ENCODE results near the gene PDE9A.

DNA sequence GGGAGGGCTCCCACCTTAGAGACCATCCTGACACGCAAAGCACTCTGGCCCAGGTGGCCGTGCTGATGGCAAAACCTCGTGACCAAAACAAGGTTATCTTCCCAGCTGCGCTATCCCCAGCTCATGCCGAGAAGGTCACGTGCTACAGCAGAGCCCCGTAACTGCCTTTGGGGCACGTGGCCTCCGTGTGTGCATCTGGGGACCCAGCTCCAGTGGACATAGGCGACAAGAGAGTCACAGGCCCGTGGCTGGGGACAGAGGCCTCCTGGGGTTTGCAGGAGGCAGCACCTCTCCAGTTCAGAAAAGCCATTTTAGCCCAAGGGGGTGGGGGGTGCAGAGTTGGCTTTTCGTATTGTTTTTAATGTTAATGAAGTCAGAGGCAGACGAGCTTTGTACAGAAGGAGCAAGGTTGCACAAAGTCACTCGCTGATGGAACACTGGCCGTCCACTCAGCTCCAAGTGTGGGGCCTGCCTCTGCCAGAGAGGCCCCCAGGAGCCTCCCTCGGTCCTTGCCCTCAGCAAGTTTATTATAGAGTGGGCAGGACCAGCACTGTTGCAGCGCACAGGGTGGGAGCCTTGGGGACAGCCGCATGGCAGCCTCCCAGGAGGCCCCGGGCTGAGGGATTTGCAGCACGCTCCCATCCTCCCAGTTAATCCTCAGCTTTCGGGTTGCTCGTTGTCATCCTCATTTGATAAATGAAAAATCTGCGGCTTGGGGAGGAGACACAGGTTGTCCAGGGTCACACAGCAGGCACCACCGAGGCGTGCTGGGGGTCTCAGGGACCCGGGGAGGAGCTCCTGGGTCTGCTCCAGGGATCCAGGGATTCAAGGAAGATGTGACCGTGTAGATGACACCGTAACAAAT is 8.0 kb upstream of the PDE9A start:
- TF ChIP-seq, protein P1, sequence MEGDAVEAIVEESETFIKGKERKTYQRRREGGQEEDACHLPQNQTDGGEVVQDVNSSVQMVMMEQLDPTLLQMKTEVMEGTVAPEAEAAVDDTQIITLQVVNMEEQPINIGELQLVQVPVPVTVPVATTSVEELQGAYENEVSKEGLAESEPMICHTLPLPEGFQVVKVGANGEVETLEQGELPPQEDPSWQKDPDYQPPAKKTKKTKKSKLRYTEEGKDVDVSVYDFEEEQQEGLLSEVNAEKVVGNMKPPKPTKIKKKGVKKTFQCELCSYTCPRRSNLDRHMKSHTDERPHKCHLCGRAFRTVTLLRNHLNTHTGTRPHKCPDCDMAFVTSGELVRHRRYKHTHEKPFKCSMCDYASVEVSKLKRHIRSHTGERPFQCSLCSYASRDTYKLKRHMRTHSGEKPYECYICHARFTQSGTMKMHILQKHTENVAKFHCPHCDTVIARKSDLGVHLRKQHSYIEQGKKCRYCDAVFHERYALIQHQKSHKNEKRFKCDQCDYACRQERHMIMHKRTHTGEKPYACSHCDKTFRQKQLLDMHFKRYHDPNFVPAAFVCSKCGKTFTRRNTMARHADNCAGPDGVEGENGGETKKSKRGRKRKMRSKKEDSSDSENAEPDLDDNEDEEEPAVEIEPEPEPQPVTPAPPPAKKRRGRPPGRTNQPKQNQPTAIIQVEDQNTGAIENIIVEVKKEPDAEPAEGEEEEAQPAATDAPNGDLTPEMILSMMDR (conservative IDR thresholded peaks at IDR 0.05) = no peak
- no peak for TF ChIP-seq EZH2 (IDR thresholded peaks at IDR 0.05; ENCODE audit: low read depth)
